Liver (tissue), 9 donors: Measurements from ENCODE around the gene C4orf46. TPM values are rescaled to one million over a fixed set of nuclear protein-coding genes. Genes with fewer than 3 reads are reported as not detected.
"Not testable (repeated sequence)": the region's sequence is repeated elsewhere in the genome, so short reads cannot be mapped to it uniquely, and the experiment has no call there.

Source experiments
- DNase-seq: peaks from one replicate; pipeline ENCODE4 v3.0.0-alpha.2; 2017; ENCODE audit warnings: low spot score
- H3K27ac ChIP-seq, 2 donors: one replicate each; pipeline ENCODE4 v1.7.0; 2013; ENCODE audit warnings: inconsistent platforms in 2 of 2, low read length in 2 of 2, control low read depth in 1 of 2, low read depth in 1 of 2, mild to moderate bottlenecking in 1 of 2
- H3K27me3 ChIP-seq, 4 donors: one replicate each; pipeline versions ENCODE4 v1.6.1 to v1.7.0; 2013; ENCODE audit warnings: low read length in 3 of 4, inconsistent platforms in 1 of 4, mild to moderate bottlenecking in 1 of 4, moderate library complexity in 1 of 4; ENCODE audit not compliant: control insufficient read depth in 4 of 4, insufficient read depth in 4 of 4
- H3K36me3 ChIP-seq, 4 donors: one replicate each; pipeline versions ENCODE4 v1.6.1 to v1.7.0; 2013; ENCODE audit warnings: low read length in 3 of 4, mild to moderate bottlenecking in 3 of 4, low read depth in 1 of 4, moderate library complexity in 1 of 4; ENCODE audit not compliant: control insufficient read depth in 4 of 4, insufficient read depth in 3 of 4
- H3K4me1 ChIP-seq, 4 donors: one replicate each; pipeline versions ENCODE4 v1.6.1 to v1.7.0; 2013; ENCODE audit warnings: low read length in 3 of 4, mild to moderate bottlenecking in 3 of 4, moderate library complexity in 1 of 4; ENCODE audit not compliant: control insufficient read depth in 4 of 4, insufficient read depth in 4 of 4
- H3K4me3 ChIP-seq, 3 donors: one replicate each; pipeline versions ENCODE4 v1.6.1 to v1.7.0; 2013; ENCODE audit warnings: low read length in 3 of 3, control low read depth in 1 of 3, low read depth in 1 of 3, mild to moderate bottlenecking in 1 of 3
- H3K9ac ChIP-seq, 2 donors: one replicate each; pipeline ENCODE4 v1.7.0; 2013; ENCODE audit warnings: low read length in 2 of 2, mild to moderate bottlenecking in 2 of 2, moderate library complexity in 2 of 2, control low read depth in 1 of 2, low read depth in 1 of 2
- H3K9me3 ChIP-seq, 4 donors: one replicate each; pipeline versions ENCODE4 v1.6.1 to v1.7.0; 2013; ENCODE audit warnings: low read length in 3 of 4; ENCODE audit not compliant: control insufficient read depth in 4 of 4
- ATF3 ChIP-seq: IDR thresholded peaks from 2 replicates; pipeline ENCODE4 v1.6.1; 2016; ENCODE audit warnings: antibody characterized with exemption
- CTCF ChIP-seq: fragments of 150-350 bp; IDR thresholded peaks from 2 replicates; pipeline ENCODE4 v1.5.1; 2017; ENCODE audit warnings: improper control_type of control experiment, low read depth, low read length; ENCODE audit not compliant: missing input control
- EGR1 ChIP-seq, 2 donors: IDR thresholded peaks; 2 replicates each; pipeline ENCODE4 v1.6.1; 2016 to 2018; ENCODE audit warnings: antibody characterized with exemption in 2 of 2, low read depth in 2 of 2
- FOXA1 ChIP-seq: IDR thresholded peaks from 2 replicates; pipeline ENCODE4 v1.6.1; 2016; ENCODE audit warnings: antibody characterized with exemption
- FOXA2 ChIP-seq: IDR thresholded peaks from 2 replicates; pipeline ENCODE4 v1.6.1; 2016; ENCODE audit warnings: antibody characterized with exemption
- GABPA ChIP-seq, 2 donors: IDR thresholded peaks in 1 of 2; conservative IDR thresholded peaks in 1 of 2; 2 replicates each; pipeline ENCODE4 v1.6.1; 2016; ENCODE audit warnings: antibody characterized with exemption in 2 of 2, mild to moderate bottlenecking in 1 of 2, moderate library complexity in 1 of 2
- HNF4A ChIP-seq, 2 donors: conservative IDR thresholded peaks; 2 replicates each; pipeline ENCODE4 v1.6.1; 2016; ENCODE audit warnings: antibody characterized with exemption in 2 of 2, mild to moderate bottlenecking in 2 of 2
- HNF4G ChIP-seq: IDR thresholded peaks from 2 replicates; pipeline ENCODE4 v1.6.1; 2016; ENCODE audit warnings: antibody characterized with exemption
- JUND ChIP-seq, 2 donors: IDR thresholded peaks; 2 replicates each; pipeline ENCODE4 v1.6.1; 2016; ENCODE audit warnings: antibody characterized with exemption in 2 of 2
- NR2F2 ChIP-seq: IDR thresholded peaks from 2 replicates; pipeline ENCODE4 v1.6.1; 2016; ENCODE audit warnings: antibody characterized with exemption
- RAD21 ChIP-seq, 2 donors: IDR thresholded peaks; 2 replicates each; pipeline ENCODE4 v1.6.1; 2016; ENCODE audit warnings: antibody characterized with exemption in 2 of 2, mild to moderate bottlenecking in 2 of 2
- REST ChIP-seq: IDR thresholded peaks from 2 replicates; pipeline ENCODE4 v1.6.1; 2016; ENCODE audit warnings: antibody characterized with exemption, mild to moderate bottlenecking
- RXRA ChIP-seq, 2 donors: IDR thresholded peaks; 2 replicates each; pipeline ENCODE4 v1.6.1; 2017 to 2018; ENCODE audit warnings: antibody characterized with exemption in 2 of 2, mild to moderate bottlenecking in 1 of 2
- SP1 ChIP-seq: IDR thresholded peaks from 2 replicates; pipeline ENCODE4 v1.6.1; 2018; ENCODE audit warnings: antibody characterized with exemption, mild to moderate bottlenecking
- TAF1 ChIP-seq: conservative IDR thresholded peaks from 2 replicates; pipeline ENCODE4 v1.6.1; 2016; ENCODE audit warnings: antibody characterized with exemption, mild to moderate bottlenecking
- YY1 ChIP-seq: IDR thresholded peaks from 2 replicates; pipeline ENCODE4 v1.6.1; 2016; ENCODE audit warnings: antibody characterized with exemption, mild to moderate bottlenecking
- ZBTB33 ChIP-seq: IDR thresholded peaks from 2 replicates; pipeline ENCODE4 v1.6.1; 2016; ENCODE audit warnings: antibody characterized with exemption
- WGBS: extraction: QIAGEN DNeasy Blood & Tissue Kit; methylation state at CpG from one replicate; pipeline ENCODE4 v1.1.7; 2013; 5-methylcytosine and 5-hydroxymethylcytosine counted together
- polyA plus RNA-seq, 2 donors: library from polyadenylated mRNA; stranded (reverse) in 1 of 2; unstranded in 1 of 2; fragments of 200-250 nt in 1 of 2; fragments of >200 nt in 1 of 2; fragmentation: Nextera tagmentation in 1 of 2; extraction: Ambion mirVana in 1 of 2; gene quantifications; one replicate each; pipeline versions ENCODE4 v1.2.1 to v1.2.3, GENCODE V29; 2013 to 2015
- total RNA-seq, 2 donors: library from RNA; depleted of rRNA; stranded (reverse); fragments of >200 nt; gene quantifications; one replicate each; pipeline ENCODE4 v1.2.3, GENCODE V29; 2014
- donor health status: healthy.
- donor health status: healthy.
- donor health status: healthy.
- donor health status: healthy.
- donor health status: healthy.

The C4orf46 gene
- total and polyA plus RNA-seq, 4 donors = 0.40 to 6.7 (median 1.3) TPM

GRCh38 chr4:158715802-158716201, 44.1 kb upstream of the C4orf46 start (continued):
- TF ChIP-seq ATF3 (no peak), HNF4G (no peak), FOXA2 (no peak), RXRA (IDR thresholded peaks at IDR 0.05) (no peak), SP1 (no peak)

GRCh38 chr4:158714937-158715336, 43.2 kb upstream of the C4orf46 start:
- Histone ChIP-seq H3K9me3 (no peaks in the 10 kb centered on the region), H3K36me3 (peaks cover 7 to 70% (median 59%) of the 10 kb centered on the region in 4 donors), H3K4me3 (no peak overlapping the region), H3K27ac (no peak overlapping the region), H3K27me3 (no peaks in the 10 kb centered on the region), H3K4me1 (no peaks in the 10 kb centered on the region), H3K9ac (no peak overlapping the region)
- TF ChIP-seq HNF4G (no peak), EGR1 (IDR thresholded peaks at IDR 0.05; ENCODE audit: low read depth in 2 of 2) (no peak), FOXA2 (no peak), HNF4A (conservative IDR thresholded peaks at IDR 0.05) (no peak), CTCF (no peak), GABPA (IDR thresholded peaks at IDR 0.05 in 1 of 2, conservative IDR thresholded peaks at IDR 0.05 in 1 of 2) (no peak), ZBTB33 (no peak), JUND (IDR thresholded peaks at IDR 0.05) (no peak), ATF3 (no peak), YY1 (no peak), TAF1 (no peak), FOXA1 (no peak), RXRA (IDR thresholded peaks at IDR 0.05) (no peak), SP1 (no peak), RAD21 (IDR thresholded peaks at IDR 0.05) (no peak), NR2F2 (no peak), REST (no peak)
- DNase-seq = no peak
- 89% methylated on average over 4 of the region's 4 CpGs for WGBS

- H3K4me3 ChIP-seq, H3K9ac ChIP-seq, H3K27ac ChIP-seq, DNase-seq, H3K27me3 ChIP-seq, H3K4me1 ChIP-seq, H3K9me3 ChIP-seq: not testable (repeated sequence)
- H3K36me3 ChIP-seq = peaks cover 4 to 69% (median 57%) of the 10 kb centered on the region in 4 donors
- WGBS = 93% methylated on average over 4 of the region's 4 CpGs
Measured at GRCh38 chr4:158712622-158713021, 40.9 kb upstream of the C4orf46 start.
